Muscle layer of colon (tissue), 2 donors: ENCODE results near the gene FXYD2.

Experiments
- H3K27ac ChIP-seq: one replicate; pipeline ENCODE4 v1.7.0; 2013; ENCODE audit warnings: low read depth, mild to moderate bottlenecking, low read length, moderate library complexity
- H3K27me3 ChIP-seq, 2 donors: one replicate each; pipeline ENCODE4 v1.7.0; 2013; ENCODE audit warnings: low read length in 2 of 2, mild to moderate bottlenecking in 2 of 2; ENCODE audit not compliant: insufficient read depth in 2 of 2, control insufficient read depth in 1 of 2
- H3K36me3 ChIP-seq: one replicate; pipeline ENCODE4 v1.7.0; 2013; ENCODE audit warnings: mild to moderate bottlenecking, low read length; ENCODE audit not compliant: insufficient read depth
- H3K4me1 ChIP-seq: one replicate; pipeline ENCODE4 v1.7.0; 2013; ENCODE audit warnings: mild to moderate bottlenecking, low read length; ENCODE audit not compliant: insufficient read depth
- H3K4me3 ChIP-seq, 2 donors: one replicate each; pipeline ENCODE4 v1.7.0; 2013; ENCODE audit warnings: low read length in 2 of 2, low read depth in 1 of 2, mild to moderate bottlenecking in 1 of 2, moderate library complexity in 1 of 2
- H3K9ac ChIP-seq: one replicate; pipeline ENCODE4 v1.7.0; 2013; ENCODE audit warnings: low read length
- H3K9me3 ChIP-seq: one replicate; pipeline ENCODE4 v1.7.0; 2013; ENCODE audit warnings: mild to moderate bottlenecking, low read length
- donor health status: abdominal sarcoma.
- donor health status: Adenocarcinoma of cecum.

Gene FXYD2

GRCh38 chr11:117832511-117832910, 8.0 kb upstream of the FXYD2 start:
- Histone ChIP-seq H3K27ac (no peak overlapping the region), H3K27me3 (no peaks in the 10 kb centered on the region)

GRCh38 chr11:117831661-117832415, 7.3 kb upstream of the FXYD2 start:
- Histone ChIP-seq H3K4me3 (no peak overlapping the region), H3K27ac (no peak overlapping the region), H3K9me3 (no peaks in the 10 kb centered on the region), H3K4me1 (peaks cover 20% of the 10 kb centered on the region), H3K27me3 (no peaks in the 10 kb centered on the region), H3K36me3 (no peaks in the 10 kb centered on the region), H3K9ac (no peak overlapping the region)

More at GRCh38 chr11:117832511-117832910, 8.0 kb upstream of the FXYD2 start:
- Histone ChIP-seq H3K36me3 (peaks cover 6% of the 10 kb centered on the region), H3K4me1 (peaks cover 20% of the 10 kb centered on the region), H3K4me3 (no peak overlapping the region), H3K9me3 (no peaks in the 10 kb centered on the region), H3K9ac (no peak overlapping the region)

- Histone ChIP-seq H3K27me3 (no peaks in the 10 kb centered on the region), H3K9me3 (no peaks in the 10 kb centered on the region), H3K27ac (no peak overlapping the region), H3K4me1 (peaks cover 22% of the 10 kb centered on the region), H3K36me3 (no peaks in the 10 kb centered on the region), H3K9ac (no peak overlapping the region), H3K4me3 (no peak overlapping the region)
These were observed 6.3 kb upstream of the FXYD2 start for GRCh38 chr11:117830674-117831351.

GRCh38 chr11:117830072-117830471, 5.5 kb upstream of the FXYD2 start:
- Histone ChIP-seq H3K27ac (no peak overlapping the region), H3K4me1 (peaks cover 30% of the 10 kb centered on the region)

GRCh38 chr11:117829369-117829725, 4.8 kb upstream of the FXYD2 start:
- Histone ChIP-seq H3K36me3 (no peaks in the 10 kb centered on the region), H3K4me1 (peaks cover 36% of the 10 kb centered on the region), H3K27ac (no peak overlapping the region)

More at GRCh38 chr11:117830072-117830471, 5.5 kb upstream of the FXYD2 start:
- Histone ChIP-seq H3K9me3 (no peaks in the 10 kb centered on the region), H3K36me3 (no peaks in the 10 kb centered on the region), H3K9ac (no peak overlapping the region), H3K4me3 (no peak overlapping the region), H3K27me3 (no peaks in the 10 kb centered on the region)

GRCh38 chr11:117828611-117829368, 4.2 kb upstream of the FXYD2 start:
- Histone ChIP-seq H3K9ac (no peak overlapping the region), H3K4me1 (peaks cover 42% of the 10 kb centered on the region), H3K27ac (no peak overlapping the region), H3K9me3 (no peaks in the 10 kb centered on the region), H3K27me3 (no peaks in the 10 kb centered on the region), H3K36me3 (no peaks in the 10 kb centered on the region), H3K4me3 (no peak overlapping the region)

More at GRCh38 chr11:117829369-117829725, 4.8 kb upstream of the FXYD2 start:
- H3K9ac ChIP-seq: no peak overlapping the region
- no peaks in the 10 kb centered on the region for H3K9me3 ChIP-seq
- H3K4me3 ChIP-seq: no peak overlapping the region
- H3K27me3 ChIP-seq: no peaks in the 10 kb centered on the region

GRCh38 chr11:117827521-117828511, 3.3 kb upstream of the FXYD2 start:
- Histone ChIP-seq H3K27me3 (no peaks in the 10 kb centered on the region), H3K36me3 (no peaks in the 10 kb centered on the region), H3K4me3 (no peak overlapping the region), H3K27ac (no peak overlapping the region), H3K4me1 (peaks cover 47% of the 10 kb centered on the region), H3K9me3 (no peaks in the 10 kb centered on the region), H3K9ac (no peak overlapping the region)

GRCh38 chr11:117826832-117827231, 2.3 kb upstream of the FXYD2 start:
- peaks cover 54% of the 10 kb centered on the region for H3K4me1 ChIP-seq
- H3K4me3 ChIP-seq: no peak overlapping the region
- no peaks in the 10 kb centered on the region for H3K27me3 ChIP-seq
- no peak overlapping the region for H3K9ac ChIP-seq
- H3K27ac ChIP-seq: no peak overlapping the region
- no peaks in the 10 kb centered on the region for H3K9me3 ChIP-seq
- H3K36me3 ChIP-seq: no peaks in the 10 kb centered on the region

GRCh38 chr11:117826190-117826570, 1.6 kb upstream of the FXYD2 start:
- Histone ChIP-seq H3K4me3 (no peak overlapping the region), H3K4me1 (peaks cover 50% of the 10 kb centered on the region), H3K9me3 (no peaks in the 10 kb centered on the region), H3K36me3 (no peaks in the 10 kb centered on the region), H3K9ac (no peak overlapping the region), H3K27ac (no peak overlapping the region), H3K27me3 (no peaks in the 10 kb centered on the region)

GRCh38 chr11:117825538-117826189, 1.1 kb upstream of the FXYD2 start:
- Histone ChIP-seq H3K9me3 (no peaks in the 10 kb centered on the region), H3K9ac (no peak overlapping the region), H3K4me3 (no peak overlapping the region), H3K36me3 (no peaks in the 10 kb centered on the region), H3K27me3 (no peaks in the 10 kb centered on the region), H3K4me1 (peaks cover 46% of the 10 kb centered on the region), H3K27ac (peak overlapping the region; percentile 52)
